ENCODE measurements around the gene CH25H.

DNA sequence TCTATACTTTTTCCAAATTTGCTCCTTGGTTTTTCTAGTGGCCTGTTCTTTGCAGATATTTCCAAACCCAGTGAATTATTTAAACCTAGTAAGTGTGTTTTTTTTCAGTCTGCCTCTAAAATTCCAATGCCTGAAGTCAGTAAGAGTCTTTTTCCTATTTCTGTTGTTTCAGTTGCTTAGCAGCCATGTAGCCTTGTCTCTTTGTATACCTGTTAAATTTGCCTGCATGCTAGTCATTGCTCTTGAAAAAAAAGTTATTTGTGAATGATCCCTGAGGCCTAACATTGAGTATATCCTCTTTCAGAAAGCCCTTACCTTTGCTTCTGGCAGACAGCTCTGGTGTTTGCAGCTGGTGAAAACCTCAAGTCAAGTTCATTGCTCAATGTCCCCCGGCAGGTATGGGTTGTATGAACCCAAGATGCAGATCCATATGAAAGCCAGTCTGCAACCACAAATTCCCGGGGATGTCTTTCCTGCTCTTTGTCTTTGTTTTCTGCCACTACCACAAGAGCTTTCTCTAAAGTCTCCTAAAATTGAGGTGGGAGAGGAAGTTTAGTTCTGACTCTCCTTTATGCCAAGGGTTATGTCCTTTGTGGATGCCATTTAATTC lies 35.7 kb downstream of the CH25H start:
- TF ChIP-seq, protein P1, sequence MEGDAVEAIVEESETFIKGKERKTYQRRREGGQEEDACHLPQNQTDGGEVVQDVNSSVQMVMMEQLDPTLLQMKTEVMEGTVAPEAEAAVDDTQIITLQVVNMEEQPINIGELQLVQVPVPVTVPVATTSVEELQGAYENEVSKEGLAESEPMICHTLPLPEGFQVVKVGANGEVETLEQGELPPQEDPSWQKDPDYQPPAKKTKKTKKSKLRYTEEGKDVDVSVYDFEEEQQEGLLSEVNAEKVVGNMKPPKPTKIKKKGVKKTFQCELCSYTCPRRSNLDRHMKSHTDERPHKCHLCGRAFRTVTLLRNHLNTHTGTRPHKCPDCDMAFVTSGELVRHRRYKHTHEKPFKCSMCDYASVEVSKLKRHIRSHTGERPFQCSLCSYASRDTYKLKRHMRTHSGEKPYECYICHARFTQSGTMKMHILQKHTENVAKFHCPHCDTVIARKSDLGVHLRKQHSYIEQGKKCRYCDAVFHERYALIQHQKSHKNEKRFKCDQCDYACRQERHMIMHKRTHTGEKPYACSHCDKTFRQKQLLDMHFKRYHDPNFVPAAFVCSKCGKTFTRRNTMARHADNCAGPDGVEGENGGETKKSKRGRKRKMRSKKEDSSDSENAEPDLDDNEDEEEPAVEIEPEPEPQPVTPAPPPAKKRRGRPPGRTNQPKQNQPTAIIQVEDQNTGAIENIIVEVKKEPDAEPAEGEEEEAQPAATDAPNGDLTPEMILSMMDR (IDR thresholded peaks at IDR 0.05): no peak
- no peak for TF ChIP-seq POLR2AphosphoS5 (IDR thresholded peaks at IDR 0.05)
